ENCODE data around the gene ADGRL3. TPM values are rescaled to one million over a fixed set of nuclear protein-coding genes. Genes with fewer than 3 reads are reported as not detected.
A peak's percentile ranks its signal among the peaks of the same experiment; 100 is the strongest.

Gene ADGRL3
- total RNA-seq (not detected), polyA plus RNA-seq (not detected)

- Mint-ChIP-seq H3K36me3 (no peaks in the 10 kb centered on the region), H3K27ac (no peak within 1 kb of the TSS), H3K4me1 (no peaks in the 10 kb centered on the region), H3K4me3 (no peak within 1 kb of the TSS), H3K9me3 (peaks cover 0 to 11% (median 8%) of the 10 kb centered on the region in 7 donors), H3K27me3 (peaks cover 30% of the 10 kb centered on the region)
- no peaks in the 10 kb centered on the region for H3K36me3 ChIP-seq (ENCODE audit: control insufficient read depth, insufficient read depth, low read length)
- no peak for ATAC-seq (ENCODE audit: low read depth in 2 of 2)
- H3K27me3 ChIP-seq (ENCODE audit: control insufficient read depth, insufficient read depth, low read length), result peaks cover 5% of the 10 kb centered on the region
- no peak for DNase-seq
- H3K4me3 ChIP-seq (ENCODE audit: low read depth, low read length), result no peak within 1 kb of the TSS
- H3K9me3 ChIP-seq (ENCODE audit: control insufficient read depth in 2 of 2, low read length in 2 of 2), result peaks cover 0 to 5% of the 10 kb centered on the region in 2 experiments
- no peak within 1 kb of the TSS for H3K27ac ChIP-seq (ENCODE audit: insufficient read depth, low read length, poor library complexity, severe bottlenecking)
- H3K4me1 ChIP-seq (ENCODE audit: control insufficient read depth, insufficient read depth, low read length, poor library complexity, severe bottlenecking), result no peaks in the 10 kb centered on the region
Measured at GRCh38 chr4:61200187-61200915, at the start of gene ADGRL3. TSS of gene ADGRL3 (plus strand) at chr4:61200326.

- Mint-ChIP-seq H3K27me3 (no peaks in the 10 kb centered on the region), H3K36me3 (no peaks in the 10 kb centered on the region), H3K4me1 (no peaks in the 10 kb centered on the region), H3K27ac (no peak overlapping the region), H3K4me3 (no peak overlapping the region), H3K9me3 (peaks cover 0 to 11% (median 8%) of the 10 kb centered on the region in 7 donors)
- Histone ChIP-seq H3K27me3 (ENCODE audit: control insufficient read depth, insufficient read depth, low read length) (no peaks in the 10 kb centered on the region), H3K36me3 (ENCODE audit: control insufficient read depth, insufficient read depth, low read length) (no peaks in the 10 kb centered on the region), H3K9me3 (ENCODE audit: control insufficient read depth in 2 of 2, low read length in 2 of 2) (no peaks in the 10 kb centered on the region), H3K4me1 (ENCODE audit: control insufficient read depth, insufficient read depth, low read length, poor library complexity, severe bottlenecking) (no peaks in the 10 kb centered on the region), H3K27ac (ENCODE audit: insufficient read depth, low read length, poor library complexity, severe bottlenecking) (no peak overlapping the region), H3K4me3 (ENCODE audit: low read depth, low read length) (no peak overlapping the region)
- DNase-seq, result no peak
- no peak for ATAC-seq (ENCODE audit: low read depth in 2 of 2)
Measured at GRCh38 chr4:61152433-61152832, 47.7 kb upstream of the ADGRL3 start.

- H3K27me3 ChIP-seq (ENCODE audit: control insufficient read depth, insufficient read depth, low read length), result no peaks in the 10 kb centered on the region
- H3K4me3 ChIP-seq (ENCODE audit: low read depth, low read length), result no peak overlapping the region
- Mint-ChIP-seq H3K27me3 (no peaks in the 10 kb centered on the region), H3K27ac (peak overlapping the region in 1 of 3 donors; percentile 88), H3K9me3 (peaks cover 0 to 15% (median 5%) of the 10 kb centered on the region in 7 donors), H3K4me1 (no peaks in the 10 kb centered on the region), H3K36me3 (no peaks in the 10 kb centered on the region), H3K4me3 (no peak overlapping the region)
- H3K9me3 ChIP-seq (ENCODE audit: control insufficient read depth in 2 of 2, low read length in 2 of 2), result no peaks in the 10 kb centered on the region
- no peaks in the 10 kb centered on the region for H3K36me3 ChIP-seq (ENCODE audit: control insufficient read depth, insufficient read depth, low read length)
- H3K27ac ChIP-seq (ENCODE audit: insufficient read depth, low read length, poor library complexity, severe bottlenecking), result no peak overlapping the region
- ATAC-seq (ENCODE audit: low read depth in 2 of 2), result no peak
- DNase-seq, result no peak
- no peaks in the 10 kb centered on the region for H3K4me1 ChIP-seq (ENCODE audit: control insufficient read depth, insufficient read depth, low read length, poor library complexity, severe bottlenecking)
Measured at GRCh38 chr4:61160478-61160877, 39.6 kb upstream of the ADGRL3 start.

GRCh38 chr4:61162116-61162515, 38.0 kb upstream of the ADGRL3 start:
- H3K9me3 ChIP-seq (ENCODE audit: control insufficient read depth in 2 of 2, low read length in 2 of 2), result no peaks in the 10 kb centered on the region
- Mint-ChIP-seq H3K36me3 (no peaks in the 10 kb centered on the region), H3K4me1 (no peaks in the 10 kb centered on the region), H3K27me3 (no peaks in the 10 kb centered on the region), H3K4me3 (no peak overlapping the region), H3K9me3 (peaks cover 0 to 15% (median 5%) of the 10 kb centered on the region in 7 donors), H3K27ac (no peak overlapping the region)
- DNase-seq (no peak), ATAC-seq (ENCODE audit: low read depth in 2 of 2) (no peak)
- H3K4me1 ChIP-seq (ENCODE audit: control insufficient read depth, insufficient read depth, low read length, poor library complexity, severe bottlenecking), result no peaks in the 10 kb centered on the region
- H3K27me3 ChIP-seq (ENCODE audit: control insufficient read depth, insufficient read depth, low read length), result no peaks in the 10 kb centered on the region
- no peaks in the 10 kb centered on the region for H3K36me3 ChIP-seq (ENCODE audit: control insufficient read depth, insufficient read depth, low read length)
- no peak overlapping the region for H3K4me3 ChIP-seq (ENCODE audit: low read depth, low read length)
- no peak overlapping the region for H3K27ac ChIP-seq (ENCODE audit: insufficient read depth, low read length, poor library complexity, severe bottlenecking)

GRCh38 chr4:61173799-61174198, 26.3 kb upstream of the ADGRL3 start:
- H3K9me3 ChIP-seq (ENCODE audit: control insufficient read depth in 2 of 2, low read length in 2 of 2), result no peaks in the 10 kb centered on the region
- H3K27me3 ChIP-seq (ENCODE audit: control insufficient read depth, insufficient read depth, low read length), result no peaks in the 10 kb centered on the region
- H3K4me3 ChIP-seq (ENCODE audit: low read depth, low read length), result no peak overlapping the region
- ATAC-seq (ENCODE audit: low read depth in 2 of 2) (no peak), DNase-seq (no peak)
- Mint-ChIP-seq H3K27ac (no peak overlapping the region), H3K9me3 (peaks cover 3 to 14% (median 6%) of the 10 kb centered on the region in 7 donors), H3K27me3 (no peaks in the 10 kb centered on the region), H3K4me1 (no peaks in the 10 kb centered on the region), H3K4me3 (no peak overlapping the region), H3K36me3 (no peaks in the 10 kb centered on the region)
- no peaks in the 10 kb centered on the region for H3K36me3 ChIP-seq (ENCODE audit: control insufficient read depth, insufficient read depth, low read length)
- H3K27ac ChIP-seq (ENCODE audit: insufficient read depth, low read length, poor library complexity, severe bottlenecking), result no peak overlapping the region
- H3K4me1 ChIP-seq (ENCODE audit: control insufficient read depth, insufficient read depth, low read length, poor library complexity, severe bottlenecking), result no peaks in the 10 kb centered on the region

GRCh38 chr4:61175495-61175894, 24.6 kb upstream of the ADGRL3 start:
- H3K4me1 Mint-ChIP-seq, result no peaks in the 10 kb centered on the region
- H3K27ac Mint-ChIP-seq, result no peak overlapping the region
- no peak overlapping the region for H3K4me3 Mint-ChIP-seq
- DNase-seq, result no peak
- H3K27me3 Mint-ChIP-seq, result no peaks in the 10 kb centered on the region
- no peaks in the 10 kb centered on the region for H3K36me3 ChIP-seq (ENCODE audit: control insufficient read depth, insufficient read depth, low read length)
- H3K4me3 ChIP-seq (ENCODE audit: low read depth, low read length), result no peak overlapping the region
- H3K27me3 ChIP-seq (ENCODE audit: control insufficient read depth, insufficient read depth, low read length), result no peaks in the 10 kb centered on the region
- no peaks in the 10 kb centered on the region for H3K4me1 ChIP-seq (ENCODE audit: control insufficient read depth, insufficient read depth, low read length, poor library complexity, severe bottlenecking)
- H3K9me3 Mint-ChIP-seq, result peaks cover 0 to 9% (median 8%) of the 10 kb centered on the region in 7 donors
- no peaks in the 10 kb centered on the region for H3K36me3 Mint-ChIP-seq
- no peak overlapping the region for H3K27ac ChIP-seq (ENCODE audit: insufficient read depth, low read length, poor library complexity, severe bottlenecking)
- H3K9me3 ChIP-seq (ENCODE audit: control insufficient read depth in 2 of 2, low read length in 2 of 2), result no peaks in the 10 kb centered on the region
- ATAC-seq (ENCODE audit: low read depth in 2 of 2), result no peak

- H3K27me3 ChIP-seq (ENCODE audit: control insufficient read depth, insufficient read depth, low read length), result no peaks in the 10 kb centered on the region
- no peaks in the 10 kb centered on the region for H3K9me3 ChIP-seq (ENCODE audit: control insufficient read depth in 2 of 2, low read length in 2 of 2)
- Mint-ChIP-seq H3K36me3 (no peaks in the 10 kb centered on the region), H3K4me1 (no peaks in the 10 kb centered on the region), H3K27me3 (no peaks in the 10 kb centered on the region), H3K4me3 (peak overlapping the region in 1 of 4 donors; percentile 7), H3K27ac (no peak overlapping the region), H3K9me3 (peaks cover 0 to 14% (median 9%) of the 10 kb centered on the region in 7 donors)
- ATAC-seq (ENCODE audit: low read depth in 2 of 2) (no peak), DNase-seq (no peak)
- no peaks in the 10 kb centered on the region for H3K4me1 ChIP-seq (ENCODE audit: control insufficient read depth, insufficient read depth, low read length, poor library complexity, severe bottlenecking)
- no peak overlapping the region for H3K4me3 ChIP-seq (ENCODE audit: low read depth, low read length)
- H3K36me3 ChIP-seq (ENCODE audit: control insufficient read depth, insufficient read depth, low read length), result no peaks in the 10 kb centered on the region
- no peak overlapping the region for H3K27ac ChIP-seq (ENCODE audit: insufficient read depth, low read length, poor library complexity, severe bottlenecking)
Measured at GRCh38 chr4:61177367-61177766, 22.8 kb upstream of the ADGRL3 start.

- no peak overlapping the region for H3K27ac ChIP-seq (ENCODE audit: insufficient read depth, low read length, poor library complexity, severe bottlenecking)
- H3K27me3 Mint-ChIP-seq, result no peaks in the 10 kb centered on the region
- H3K4me3 ChIP-seq (ENCODE audit: low read depth, low read length), result no peak overlapping the region
- ATAC-seq (ENCODE audit: low read depth in 2 of 2) (no peak), DNase-seq (no peak)
- no peaks in the 10 kb centered on the region for H3K4me1 ChIP-seq (ENCODE audit: control insufficient read depth, insufficient read depth, low read length, poor library complexity, severe bottlenecking)
- no peaks in the 10 kb centered on the region for H3K27me3 ChIP-seq (ENCODE audit: control insufficient read depth, insufficient read depth, low read length)
- no peaks in the 10 kb centered on the region for H3K36me3 Mint-ChIP-seq
- H3K9me3 ChIP-seq (ENCODE audit: control insufficient read depth in 2 of 2, low read length in 2 of 2), result no peaks in the 10 kb centered on the region
- H3K4me1 Mint-ChIP-seq, result no peaks in the 10 kb centered on the region
- no peak overlapping the region for H3K27ac Mint-ChIP-seq
- H3K4me3 Mint-ChIP-seq, result no peak overlapping the region
- H3K36me3 ChIP-seq (ENCODE audit: control insufficient read depth, insufficient read depth, low read length), result no peaks in the 10 kb centered on the region
- H3K9me3 Mint-ChIP-seq, result peaks cover 0 to 25% (median 6%) of the 10 kb centered on the region in 7 donors
Measured at GRCh38 chr4:61180405-61180804, 19.7 kb upstream of the ADGRL3 start.
